ACC112 (cell line): ENCODE measurements around the gene ARRDC1.

ENCODE experiments used
- H2AFZ ChIP-seq: fragments of 200-600 bp; sonication (generic); one replicate; pipeline ENCODE4 v1.6.0; 2017; ENCODE audit warnings: antibody characterized with exemption, low read length; ENCODE audit not compliant: unreplicated experiment
- H3K27ac ChIP-seq: fragments of 200-600 bp; sonication (generic); 2 replicates; pipeline ENCODE4 v1.5.1; 2014; ENCODE audit warnings: low read depth, mild to moderate bottlenecking, antibody characterized with exemption, low read length, moderate library complexity
- H3K27me3 ChIP-seq: fragments of 200-600 bp; sonication (generic); 2 replicates; pipeline ENCODE4 v1.6.1; 2014; ENCODE audit warnings: mild to moderate bottlenecking, antibody characterized with exemption, low read length, moderate library complexity, mixed read lengths; ENCODE audit not compliant: insufficient read depth
- H3K36me3 ChIP-seq: fragments of 200-600 bp; sonication (generic); 2 replicates; pipeline ENCODE4 v1.6.1; 2016; ENCODE audit warnings: mild to moderate bottlenecking, antibody characterized with exemption, low read length, moderate library complexity, mixed read lengths; ENCODE audit not compliant: insufficient read depth
- H3K4me1 ChIP-seq: fragments of 200-600 bp; sonication (generic); one replicate; pipeline ENCODE4 v1.6.1; 2016; ENCODE audit warnings: low read length, mixed read lengths; ENCODE audit not compliant: insufficient read depth, unreplicated experiment, control insufficient read depth
- H3K4me3 ChIP-seq: fragments of 200-600 bp; sonication (generic); 2 replicates; pipeline ENCODE4 v1.5.1; 2014; ENCODE audit warnings: mild to moderate bottlenecking, low read depth, low read length
- H3K79me2 ChIP-seq: fragments of 200-600 bp; sonication (generic); one replicate; pipeline ENCODE4 v1.6.0; 2016; ENCODE audit warnings: low read length; ENCODE audit not compliant: control insufficient read depth, unreplicated experiment, insufficient read depth

The ARRDC1 gene

DNA sequence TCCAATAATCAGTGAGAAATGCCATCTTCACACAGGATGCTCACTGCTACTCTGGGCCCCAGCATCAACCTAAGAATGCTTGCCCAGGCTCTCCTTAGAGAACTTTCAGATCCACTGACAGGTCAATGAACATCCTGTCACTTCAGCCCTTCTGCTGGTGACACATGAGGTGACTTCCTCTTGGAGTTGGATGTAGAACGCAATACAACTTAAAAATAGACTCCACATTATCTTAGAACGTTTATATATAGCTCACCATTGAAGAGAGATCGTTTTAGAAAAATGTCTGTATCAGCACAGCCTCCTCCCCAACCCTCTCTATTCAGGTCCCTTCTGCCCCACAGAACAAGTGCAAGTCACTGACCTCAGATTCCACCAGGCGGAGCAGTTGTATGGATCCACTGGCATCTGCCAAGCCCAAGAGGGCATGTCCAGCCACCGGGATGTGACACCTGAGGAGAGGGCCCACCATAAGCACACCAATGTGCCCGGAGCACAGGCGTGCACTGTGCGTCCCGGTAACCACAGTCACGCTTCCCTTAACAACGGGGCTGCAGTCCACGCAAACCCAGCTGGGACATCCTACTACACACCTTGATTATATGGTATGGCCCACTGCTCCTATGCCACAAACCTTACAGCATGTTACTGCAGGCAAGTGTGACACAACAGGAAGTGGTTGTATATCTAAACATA, 29.6 kb upstream of the ARRDC1 start:
- peaks cover 22% of the 10 kb centered on the region for H3K36me3 ChIP-seq
- H3K27ac ChIP-seq = no peak overlapping the region
- H3K4me1 ChIP-seq = peaks cover 24% of the 10 kb centered on the region
- H3K27me3 ChIP-seq = no peaks in the 10 kb centered on the region
- no peak overlapping the region for H3K4me3 ChIP-seq
- H3K79me2 ChIP-seq = peaks cover 38% of the 10 kb centered on the region
- H2AFZ ChIP-seq = no peak overlapping the region

DNA sequence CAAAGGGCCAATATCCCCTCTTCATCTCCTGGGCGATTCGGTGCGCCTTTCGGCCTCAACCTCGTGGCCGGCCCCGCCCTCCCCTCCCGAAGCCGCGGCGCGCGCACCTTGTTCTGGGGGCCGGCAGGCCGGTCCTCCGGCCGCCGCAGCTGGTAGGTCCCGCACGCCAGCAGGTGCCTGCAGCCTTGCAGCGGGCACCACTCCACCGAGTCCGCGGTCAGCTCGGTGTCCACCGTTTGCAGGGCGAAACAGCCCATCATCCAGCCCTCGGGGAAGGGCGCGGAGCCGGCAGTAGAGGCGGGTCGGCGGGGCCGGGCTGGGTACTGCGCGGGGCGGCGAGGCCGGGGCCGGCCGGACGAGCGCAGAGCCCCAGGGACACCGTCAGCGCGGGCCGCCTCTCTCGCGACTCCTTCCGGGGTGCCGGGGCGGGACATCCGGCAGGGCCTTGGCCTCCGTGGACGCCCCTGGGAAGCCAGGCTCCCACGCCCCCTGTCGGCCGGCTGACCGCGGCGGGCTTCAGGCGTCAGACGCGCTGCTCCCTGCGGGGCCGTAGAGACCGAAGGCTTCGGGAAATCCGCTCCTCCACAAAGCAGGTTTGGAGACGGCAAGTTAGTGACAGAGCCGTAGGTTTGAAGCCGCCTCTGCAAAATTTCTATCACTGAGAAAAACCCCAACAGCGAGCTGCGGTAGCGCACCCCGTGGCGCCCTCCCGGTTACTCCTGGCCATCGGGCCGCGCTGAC, 26.8 kb upstream of the ARRDC1 start, which contains the start of gene DPH7:
Gene DPH7, minus strand, starts transcription at position 408 of the 741 bp plus-strand sequence. Its CDS starts 148 bp downstream, at position 260.
- peaks cover 22% of the 10 kb centered on the region; the same call in 1 of the 2 replicates for H3K36me3 ChIP-seq
- peak within 1 kb of the TSS; percentile 98 for H3K4me3 ChIP-seq
- H3K79me2 ChIP-seq = peaks cover 35% of the 10 kb centered on the region
- H3K27ac ChIP-seq = peak within 1 kb of the TSS; percentile 46
- H3K27me3 ChIP-seq = no peaks in the 10 kb centered on the region
- H2AFZ ChIP-seq = peak within 1 kb of the TSS; percentile 98
- H3K4me1 ChIP-seq = peaks cover 24% of the 10 kb centered on the region

DNA sequence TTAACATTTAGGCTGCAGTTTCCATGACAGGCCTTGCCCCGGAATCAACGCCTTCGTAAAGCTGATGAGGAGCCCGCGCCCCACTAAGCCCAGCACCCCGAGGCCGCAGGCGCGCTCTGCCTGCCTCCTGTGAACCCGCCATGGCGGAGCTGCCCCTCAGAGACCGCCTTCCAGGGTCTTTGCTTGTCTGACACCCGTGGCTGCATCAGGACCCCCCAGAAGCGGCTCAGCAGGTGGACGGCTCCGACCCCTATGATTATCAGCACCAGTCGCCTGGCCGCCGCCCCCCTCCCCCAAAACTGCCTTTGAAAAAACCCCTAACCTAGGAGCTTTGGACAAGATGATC, 26.3 kb upstream of the ARRDC1 start:
- H3K27ac ChIP-seq = peak overlapping the region; percentile 45
- no peaks in the 10 kb centered on the region for H3K27me3 ChIP-seq
- H3K79me2 ChIP-seq = peaks cover 35% of the 10 kb centered on the region
- peak overlapping the region; percentile 98 for H3K4me3 ChIP-seq
- H3K4me1 ChIP-seq = peaks cover 24% of the 10 kb centered on the region
- peak overlapping the region; percentile 98 for H2AFZ ChIP-seq
- peaks cover 19% of the 10 kb centered on the region; the same call in 1 of the 2 replicates for H3K36me3 ChIP-seq

DNA sequence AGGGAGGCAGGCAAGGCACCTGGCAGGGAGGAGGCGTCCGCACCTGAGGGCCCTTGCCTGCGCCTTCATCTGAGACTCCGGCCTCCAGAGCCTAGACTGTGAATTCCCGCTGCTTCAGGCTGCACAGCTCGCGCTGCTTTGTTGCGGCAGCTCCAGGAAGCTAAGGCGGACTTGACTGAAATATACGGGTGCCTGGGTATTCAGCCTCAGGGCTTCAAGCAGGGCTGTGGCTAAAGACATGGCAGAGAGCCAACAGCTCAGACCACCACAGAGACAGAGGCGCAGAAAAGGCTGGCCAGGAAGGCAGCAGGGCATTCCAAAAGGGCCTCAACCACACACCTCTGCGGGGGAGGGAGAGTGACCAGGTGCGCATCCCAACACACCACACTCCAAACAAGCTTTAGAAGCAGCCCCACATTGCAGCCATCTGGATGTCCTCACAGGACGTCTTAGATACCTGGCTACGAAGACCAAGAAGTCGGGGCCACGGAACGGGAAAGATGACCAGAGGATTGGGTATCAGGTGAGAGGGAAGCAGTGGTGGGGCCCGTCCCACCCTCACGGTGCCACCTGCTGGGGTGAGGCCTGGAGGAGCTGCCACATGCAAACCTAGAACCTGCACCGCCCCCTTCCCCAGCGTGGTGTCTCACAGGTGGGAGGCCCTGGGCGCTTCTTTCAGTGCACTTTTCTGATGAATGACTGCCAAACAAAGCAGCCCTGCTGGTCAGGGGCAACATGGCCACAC, 25.1 kb upstream of the ARRDC1 start:
- Histone ChIP-seq H3K27ac (no peak overlapping the region), H3K27me3 (no peaks in the 10 kb centered on the region), H3K36me3 (peaks cover 13% of the 10 kb centered on the region; the same call in 1 of the 2 replicates), H2AFZ (no peak overlapping the region), H3K4me1 (peaks cover 24% of the 10 kb centered on the region), H3K79me2 (peaks cover 31% of the 10 kb centered on the region), H3K4me3 (no peak overlapping the region)

DNA sequence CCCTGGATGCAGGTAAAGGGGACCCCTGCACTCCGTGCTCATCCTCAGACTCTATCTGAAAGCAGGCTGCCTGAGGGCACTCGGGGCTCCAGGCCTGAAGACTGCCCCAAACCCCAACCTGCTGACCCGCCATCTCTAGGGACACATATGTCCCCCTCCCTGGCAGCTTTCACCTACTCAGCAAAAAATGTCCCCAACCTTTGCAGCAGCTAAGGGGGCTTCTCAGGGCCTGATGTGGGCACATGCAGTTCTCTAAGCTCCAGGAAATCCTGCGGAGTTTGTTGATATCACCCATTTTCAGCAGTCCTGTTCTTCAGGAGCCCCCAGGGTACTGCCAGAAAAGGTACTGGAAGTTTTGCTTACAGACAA, 24.5 kb upstream of the ARRDC1 start:
- Histone ChIP-seq H3K79me2 (peaks cover 25% of the 10 kb centered on the region), H3K36me3 (peaks cover 11% of the 10 kb centered on the region; the same call in 1 of the 2 replicates)

DNA sequence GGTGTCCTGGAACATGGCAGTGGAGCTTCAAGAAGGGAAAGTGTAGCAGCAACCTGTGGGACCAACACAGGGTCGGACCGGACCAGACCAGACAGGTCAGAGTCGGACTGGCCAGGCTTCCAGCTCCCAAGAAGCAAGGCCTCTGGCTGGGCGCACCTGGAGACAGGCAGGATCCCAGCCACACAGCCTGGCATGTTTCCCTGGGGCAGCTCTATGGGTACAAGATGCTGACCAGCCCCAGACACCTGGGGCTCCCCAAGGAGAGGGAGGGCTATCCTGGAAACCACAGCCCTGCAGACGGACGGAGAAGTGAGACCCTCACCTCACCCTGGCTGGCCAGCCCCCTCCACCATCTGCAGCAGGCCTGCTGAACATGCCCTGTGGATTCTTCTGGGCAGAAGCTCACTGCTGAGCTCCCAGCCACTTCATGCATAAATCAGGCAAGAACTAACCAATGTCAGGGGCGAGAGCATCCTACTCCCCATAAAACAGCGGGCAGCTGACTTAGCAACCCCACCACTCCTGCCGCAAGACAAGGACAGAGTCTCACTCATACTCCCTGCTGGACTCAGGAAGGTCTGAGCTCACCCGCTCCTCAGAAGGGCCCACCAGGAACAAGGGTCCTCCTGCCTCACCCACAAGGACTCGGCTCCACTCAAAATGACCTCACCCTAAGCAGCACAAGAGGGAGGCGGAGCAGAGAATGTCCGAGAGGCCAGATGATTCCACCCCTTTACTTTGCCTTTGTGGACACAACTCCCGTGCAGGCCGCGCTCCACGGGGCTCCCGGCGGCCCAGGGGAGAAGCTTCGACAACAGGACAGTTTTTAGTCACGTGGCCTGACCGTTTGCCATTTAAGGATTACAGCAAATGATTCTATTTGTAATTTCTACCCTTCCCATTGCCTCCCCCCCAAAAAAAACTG, 23.9 kb upstream of the ARRDC1 start:
- peaks cover 15% of the 10 kb centered on the region for H3K4me1 ChIP-seq
- H3K36me3 ChIP-seq = peaks cover 12% of the 10 kb centered on the region; the same call in 1 of the 2 replicates
- no peak overlapping the region for H2AFZ ChIP-seq
- H3K27me3 ChIP-seq = no peaks in the 10 kb centered on the region
- H3K79me2 ChIP-seq = peaks cover 20% of the 10 kb centered on the region
- H3K4me3 ChIP-seq = no peak overlapping the region
- H3K27ac ChIP-seq = no peak overlapping the region

More for the DNA sequence above, 24.5 kb upstream of the ARRDC1 start:
- H3K27ac ChIP-seq = no peak overlapping the region
- H3K27me3 ChIP-seq = no peaks in the 10 kb centered on the region
- no peak overlapping the region for H3K4me3 ChIP-seq
- H3K4me1 ChIP-seq = peaks cover 20% of the 10 kb centered on the region
- H2AFZ ChIP-seq = no peak overlapping the region

DNA sequence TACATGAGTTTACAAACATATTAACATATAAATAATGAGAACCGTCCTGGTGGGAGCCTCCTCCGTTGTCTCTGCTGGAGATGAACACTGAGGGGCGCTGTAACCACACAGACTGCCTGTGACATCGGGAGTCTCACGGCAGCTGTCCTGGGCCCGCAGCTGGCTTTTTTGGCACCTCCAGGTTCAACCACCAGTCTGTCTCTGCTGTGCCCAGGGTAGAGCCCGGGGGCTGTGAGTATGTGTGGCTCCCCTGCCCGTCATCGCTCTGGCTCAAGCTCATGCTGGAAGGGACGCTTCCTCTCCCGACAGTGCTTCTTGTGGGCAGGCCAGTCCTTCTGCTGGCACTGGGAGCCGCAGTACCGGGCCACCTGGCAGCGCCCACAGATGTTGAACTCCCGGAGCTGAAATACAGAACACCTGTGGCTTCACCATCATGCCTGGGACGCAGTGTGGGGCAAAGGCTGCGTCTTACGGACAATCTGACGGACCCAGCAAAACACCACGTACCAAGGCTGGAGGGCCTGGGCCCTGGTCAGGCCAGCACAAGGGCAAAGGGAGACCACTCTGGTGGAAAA, 23.1 kb upstream of the ARRDC1 start:
- peaks cover 19% of the 10 kb centered on the region; the same call in 1 of the 2 replicates for H3K36me3 ChIP-seq
- H3K4me1 ChIP-seq = peaks cover 8% of the 10 kb centered on the region
- H3K27me3 ChIP-seq = no peaks in the 10 kb centered on the region
- H3K79me2 ChIP-seq = peaks cover 20% of the 10 kb centered on the region
- no peak overlapping the region for H2AFZ ChIP-seq
- H3K4me3 ChIP-seq = no peak overlapping the region
- H3K27ac ChIP-seq = no peak overlapping the region

DNA sequence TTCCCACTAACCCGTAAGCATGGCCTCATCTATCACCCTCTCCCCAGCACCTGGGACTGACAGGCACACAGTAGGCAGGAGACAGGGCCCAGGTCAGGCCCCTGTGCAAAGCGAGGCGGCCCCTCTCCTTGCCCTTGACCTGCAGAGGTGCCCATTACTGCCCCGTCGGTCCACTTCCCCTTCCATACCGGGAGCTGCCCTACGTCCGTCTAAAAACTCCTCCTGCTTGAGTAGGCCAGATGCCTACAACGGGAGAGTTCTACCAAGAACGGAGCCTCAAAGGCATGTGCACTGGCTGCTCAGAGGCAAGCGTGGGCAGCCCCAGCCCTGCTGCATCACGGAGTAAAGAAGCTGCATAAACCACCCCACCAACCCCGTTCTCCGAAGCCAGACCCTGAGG, 22.1 kb upstream of the ARRDC1 start:
- H3K4me1 ChIP-seq = peaks cover 3% of the 10 kb centered on the region
- H2AFZ ChIP-seq = no peak overlapping the region
- peaks cover 22% of the 10 kb centered on the region; the same call in 1 of the 2 replicates for H3K36me3 ChIP-seq
- no peak overlapping the region for H3K4me3 ChIP-seq
- H3K27ac ChIP-seq = no peak overlapping the region
- H3K27me3 ChIP-seq = no peaks in the 10 kb centered on the region
- peaks cover 23% of the 10 kb centered on the region for H3K79me2 ChIP-seq

DNA sequence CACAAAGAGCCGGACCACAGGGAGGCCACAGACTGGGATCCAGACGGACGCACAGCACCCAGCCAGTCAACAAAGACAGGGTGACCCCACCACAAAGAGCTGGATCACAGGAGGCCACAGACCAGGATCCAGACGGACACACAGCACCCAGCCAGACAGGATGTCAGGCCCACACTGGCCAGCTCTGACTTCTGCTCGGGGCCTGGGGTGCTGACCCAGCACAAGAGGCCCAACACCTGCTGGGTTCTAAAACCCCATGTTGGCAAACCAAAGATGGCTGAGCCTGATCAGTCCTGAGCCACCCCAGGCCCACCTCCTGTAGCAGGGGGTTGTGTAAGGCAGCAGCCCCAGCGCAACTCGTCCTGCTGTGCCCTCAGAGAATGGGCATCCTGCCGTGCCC, 21.5 kb upstream of the ARRDC1 start:
- no peak overlapping the region for H2AFZ ChIP-seq
- peaks cover 22% of the 10 kb centered on the region; the same call in 1 of the 2 replicates for H3K36me3 ChIP-seq
- no peak overlapping the region for H3K27ac ChIP-seq
- H3K4me3 ChIP-seq = no peak overlapping the region
- H3K4me1 ChIP-seq = peaks cover 9% of the 10 kb centered on the region
- H3K79me2 ChIP-seq = peaks cover 29% of the 10 kb centered on the region
- H3K27me3 ChIP-seq = no peaks in the 10 kb centered on the region
